ENCODE data around the gene ZDHHC4. TPM values are rescaled to one million over a fixed set of nuclear protein-coding genes. Genes with fewer than 3 reads are reported as not detected.

ZDHHC4 gene
- total and polyA plus RNA-seq, 2 of the 13 experiments (the other 11 are each of a cell fraction or from before 2014, with no cell fraction given), result 83.2 to 188 TPM

GRCh38 chr7:6563936-6564770 is 13.1 kb upstream of the ZDHHC4 start:
- FAIRE-seq (no peak), DNase-seq (ENCODE audit: low spot score) (no peak), ATAC-seq (no peak)
- ChIA-PET CTCF (ENCODE audit: low intra/inter-chr PET ratio, low total read pairs) (no interaction called here), POLR2A (no interaction called here)
- no peak overlapping the region for H3K9ac ChIP-seq (ENCODE audit: insufficient read depth, low read depth, low read length)
- H3K79me2 ChIP-seq (ENCODE audit: insufficient read depth, low read length), result no peaks in the 10 kb centered on the region
- H3K4me2 ChIP-seq (ENCODE audit: low read depth, low read length), result no peak overlapping the region
- no peak overlapping the region for H3K4me3 ChIP-seq (replicated peaks in 1 of 3; ENCODE audit: insufficient read depth in 1 of 3, low read depth in 2 of 3, low read length in 3 of 3)
- H3K4me1 ChIP-seq (ENCODE audit: insufficient read depth, low read length), result peaks cover 38% of the 10 kb centered on the region
- BruUV-seq (replicated peaks), result no TSS peak
- in situ Hi-C loops (cut with HindIII; ENCODE audit: extremely low pct_ligation_motif_present, low pct_unique_long_range_greater_than_20kb), result no loop called here
- H2AFZ ChIP-seq (ENCODE audit: low read length), result no peak overlapping the region
- H4K20me1 ChIP-seq (ENCODE audit: insufficient read depth, low read length), result no peaks in the 10 kb centered on the region
- no peak overlapping the region for H3K27ac ChIP-seq (ENCODE audit: extremely low read length, insufficient read depth, low read length)
- no peaks in the 10 kb centered on the region for H3K27me3 ChIP-seq (ENCODE audit: control insufficient read depth in 1 of 2, insufficient read depth in 2 of 2, low read length in 2 of 2)
- no peaks in the 10 kb centered on the region for H3K36me3 ChIP-seq (replicated peaks in 1 of 2; ENCODE audit: control insufficient read depth in 1 of 2, insufficient read depth in 2 of 2, low read length in 2 of 2)
- WGBS (ENCODE audit: low lambda C conversion rate), result 73% methylated on average over 12 of the region's 12 CpGs
- intact Hi-C loops (cut with micrococcal nuclease; ENCODE audit: unreplicated experiment), result no loop called here
- H3K9me3 ChIP-seq (ENCODE audit: low read length), result no peaks in the 10 kb centered on the region
- TF ChIP-seq, protein P1, sequence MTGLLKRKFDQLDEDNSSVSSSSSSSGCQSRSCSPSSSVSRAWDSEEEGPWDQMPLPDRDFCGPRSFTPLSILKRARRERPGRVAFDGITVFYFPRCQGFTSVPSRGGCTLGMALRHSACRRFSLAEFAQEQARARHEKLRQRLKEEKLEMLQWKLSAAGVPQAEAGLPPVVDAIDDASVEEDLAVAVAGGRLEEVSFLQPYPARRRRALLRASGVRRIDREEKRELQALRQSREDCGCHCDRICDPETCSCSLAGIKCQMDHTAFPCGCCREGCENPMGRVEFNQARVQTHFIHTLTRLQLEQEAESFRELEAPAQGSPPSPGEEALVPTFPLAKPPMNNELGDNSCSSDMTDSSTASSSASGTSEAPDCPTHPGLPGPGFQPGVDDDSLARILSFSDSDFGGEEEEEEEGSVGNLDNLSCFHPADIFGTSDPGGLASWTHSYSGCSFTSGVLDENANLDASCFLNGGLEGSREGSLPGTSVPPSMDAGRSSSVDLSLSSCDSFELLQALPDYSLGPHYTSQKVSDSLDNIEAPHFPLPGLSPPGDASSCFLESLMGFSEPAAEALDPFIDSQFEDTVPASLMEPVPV (CRISPR knock-in tag; IDR thresholded peaks at IDR 0.05), result no peak
- no peak for TF ChIP-seq YEATS4 (CRISPR knock-in tag; IDR thresholded peaks at IDR 0.05; ENCODE audit: borderline replicate concordance)
- TF ChIP-seq MED8 (CRISPR knock-in tag; IDR thresholded peaks at IDR 0.05; ENCODE audit: insufficient replicate concordance), result no peak
- no peak for TF ChIP-seq SP140L (CRISPR knock-in tag; IDR thresholded peaks at IDR 0.05; ENCODE audit: borderline replicate concordance)
- no peak for TF ChIP-seq MIXL1 (CRISPR knock-in tag; IDR thresholded peaks at IDR 0.05)
- TF ChIP-seq HDAC1 (CRISPR knock-in tag; IDR thresholded peaks at IDR 0.05), result no peak
- no peak for TF ChIP-seq ZNF761 (CRISPR knock-in tag; conservative IDR thresholded peaks at IDR 0.05)
- TF ChIP-seq, protein P2, sequence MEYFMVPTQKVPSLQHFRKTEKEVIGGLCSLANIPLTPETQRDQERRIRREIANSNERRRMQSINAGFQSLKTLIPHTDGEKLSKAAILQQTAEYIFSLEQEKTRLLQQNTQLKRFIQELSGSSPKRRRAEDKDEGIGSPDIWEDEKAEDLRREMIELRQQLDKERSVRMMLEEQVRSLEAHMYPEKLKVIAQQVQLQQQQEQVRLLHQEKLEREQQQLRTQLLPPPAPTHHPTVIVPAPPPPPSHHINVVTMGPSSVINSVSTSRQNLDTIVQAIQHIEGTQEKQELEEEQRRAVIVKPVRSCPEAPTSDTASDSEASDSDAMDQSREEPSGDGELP (IDR thresholded peaks at IDR 0.05; ENCODE audit: borderline replicate concordance, low read depth), result no peak
- TF ChIP-seq NONO (IDR thresholded peaks at IDR 0.05), result no peak
- no peak for TF ChIP-seq NONO (CRISPR knock-in tag; conservative IDR thresholded peaks at IDR 0.05)
- TF ChIP-seq, protein P3, sequence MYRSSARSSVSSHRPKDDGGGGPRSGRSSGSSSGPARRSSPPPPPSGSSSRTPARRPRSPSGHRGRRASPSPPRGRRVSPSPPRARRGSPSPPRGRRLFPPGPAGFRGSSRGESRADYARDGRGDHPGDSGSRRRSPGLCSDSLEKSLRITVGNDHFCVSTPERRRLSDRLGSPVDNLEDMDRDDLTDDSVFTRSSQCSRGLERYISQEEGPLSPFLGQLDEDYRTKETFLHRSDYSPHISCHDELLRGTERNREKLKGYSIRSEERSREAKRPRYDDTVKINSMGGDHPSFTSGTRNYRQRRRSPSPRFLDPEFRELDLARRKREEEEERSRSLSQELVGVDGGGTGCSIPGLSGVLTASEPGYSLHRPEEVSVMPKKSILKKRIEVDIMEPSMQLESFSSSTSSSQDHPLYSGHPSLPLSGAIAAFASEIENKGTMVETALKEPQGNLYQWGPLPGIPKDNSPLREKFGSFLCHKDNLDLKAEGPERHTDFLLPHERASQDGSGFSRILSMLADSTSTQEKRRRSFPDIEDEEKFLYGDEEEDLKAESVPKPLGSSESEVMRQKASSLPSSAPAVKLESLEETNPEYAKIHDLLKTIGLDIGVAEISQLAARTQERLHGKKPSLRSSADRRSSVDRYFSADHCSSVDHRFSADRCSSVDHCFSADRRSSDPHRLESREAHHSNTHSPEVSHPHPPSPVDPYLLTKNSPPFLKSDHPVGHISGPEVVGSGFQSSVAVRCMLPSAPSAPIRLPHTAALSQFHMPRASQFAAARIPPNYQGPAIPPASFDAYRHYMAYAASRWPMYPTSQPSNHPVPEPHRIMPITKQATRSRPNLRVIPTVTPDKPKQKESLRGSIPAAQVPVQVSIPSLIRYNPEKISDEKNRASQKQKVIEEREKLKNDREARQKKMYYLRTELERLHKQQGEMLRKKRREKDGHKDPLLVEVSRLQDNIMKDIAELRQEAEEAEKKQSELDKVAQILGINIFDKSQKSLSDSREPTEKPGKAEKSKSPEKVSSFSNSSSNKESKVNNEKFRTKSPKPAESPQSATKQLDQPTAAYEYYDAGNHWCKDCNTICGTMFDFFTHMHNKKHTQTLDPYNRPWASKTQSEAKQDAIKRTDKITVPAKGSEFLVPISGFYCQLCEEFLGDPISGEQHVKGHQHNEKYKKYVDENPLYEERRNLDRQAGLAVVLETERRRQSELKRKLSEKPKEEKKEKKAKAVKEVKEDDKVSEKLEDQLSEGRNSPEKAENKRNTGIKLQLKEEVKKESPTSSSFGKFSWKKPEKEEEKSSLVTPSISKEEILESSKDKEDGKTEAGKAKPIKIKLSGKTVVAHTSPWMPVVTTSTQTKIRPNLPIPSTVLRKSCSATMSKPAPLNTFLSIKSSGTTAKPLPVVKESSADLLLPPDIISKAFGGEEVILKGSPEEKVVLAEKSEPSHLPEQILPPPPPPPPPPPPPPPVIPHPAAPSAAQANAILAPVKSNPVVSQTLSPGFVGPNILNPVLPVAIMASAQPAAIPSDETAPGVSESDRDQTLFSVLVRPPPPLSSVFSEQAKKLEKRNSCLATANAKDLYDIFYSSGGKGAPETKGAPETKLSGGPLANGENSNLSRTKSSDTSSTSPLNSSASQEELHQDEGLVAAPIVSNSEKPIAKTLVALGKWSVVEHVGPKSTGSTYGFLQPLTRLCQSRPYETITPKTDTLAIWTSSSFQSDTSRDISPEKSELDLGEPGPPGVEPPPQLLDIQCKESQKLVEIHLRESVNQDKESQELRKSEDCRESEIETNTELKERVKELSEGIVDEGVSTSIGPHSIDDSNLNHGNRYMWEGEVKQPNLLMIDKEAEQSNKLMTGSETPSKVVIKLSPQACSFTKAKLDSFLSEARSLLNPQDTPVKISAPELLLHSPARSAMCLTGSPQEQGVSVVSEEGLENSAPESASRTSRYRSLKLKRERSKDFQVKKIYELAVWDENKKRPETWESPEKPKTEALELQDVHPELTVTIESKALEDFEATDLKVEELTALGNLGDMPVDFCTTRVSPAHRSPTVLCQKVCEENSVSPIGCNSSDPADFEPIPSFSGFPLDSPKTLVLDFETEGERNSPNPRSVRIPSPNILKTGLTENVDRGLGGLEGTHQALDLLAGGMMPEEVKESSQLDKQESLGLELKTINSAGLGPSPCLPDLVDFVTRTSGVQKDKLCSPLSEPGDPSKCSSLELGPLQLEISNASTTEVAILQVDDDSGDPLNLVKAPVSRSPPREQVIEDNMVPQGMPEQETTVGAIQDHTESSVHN (CRISPR knock-in tag; IDR thresholded peaks at IDR 0.05), result no peak
- no peak for TF ChIP-seq NR2F1 (CRISPR knock-in tag; IDR thresholded peaks at IDR 0.05)
